Measurements from ENCODE around the gene CIRBP. TPM values are rescaled to one million over a fixed set of nuclear protein-coding genes. Genes with fewer than 3 reads are reported as not detected.

The CIRBP gene
- total and polyA plus RNA-seq, 2 donors (not counting 1 experiment from before 2014, with no cell fraction given) = 104 to 298 TPM

DNA sequence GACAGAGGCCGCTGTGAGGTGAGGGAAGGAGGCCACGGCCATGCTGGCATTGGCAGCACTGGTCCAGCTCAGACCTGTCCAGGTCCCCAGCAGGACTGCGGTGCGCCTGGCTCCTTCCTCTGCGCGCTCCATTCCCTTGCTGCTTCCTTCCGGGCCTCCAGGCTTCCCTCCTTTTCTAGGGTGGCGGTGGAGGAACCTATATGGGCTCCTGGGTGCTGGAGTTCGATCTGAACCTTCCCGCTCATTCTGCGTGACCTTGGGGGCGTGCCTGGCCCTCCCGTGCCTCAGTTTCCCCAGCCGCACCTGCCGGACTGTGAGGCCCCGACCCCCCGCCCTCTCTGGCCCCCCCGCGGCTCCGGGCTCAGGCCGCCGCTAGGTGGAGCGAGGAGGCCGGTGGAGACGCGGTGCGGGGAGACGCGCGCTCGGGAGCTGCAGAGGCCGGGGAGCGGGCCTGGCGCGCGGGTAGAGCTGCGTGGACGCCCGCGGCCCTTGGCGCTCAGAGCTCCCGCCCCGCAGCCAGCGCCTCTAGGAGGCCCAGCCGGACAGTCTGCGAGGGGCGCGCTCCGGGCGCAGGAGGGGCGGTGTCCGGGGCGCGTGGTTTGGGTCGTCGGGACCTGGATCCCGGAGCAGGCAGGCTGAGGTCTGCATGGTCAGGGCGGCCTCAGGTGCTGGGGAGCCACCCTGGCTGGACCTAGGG, 46.5 kb downstream of the CIRBP start:
- H3K4me2 ChIP-seq (ENCODE audit: extremely low read depth, insufficient read depth, low read length) = peak overlapping the region; percentile 64
- no peak overlapping the region for H3K9ac ChIP-seq (ENCODE audit: insufficient read depth, low read length)
- no peaks in the 10 kb centered on the region for H4K20me1 ChIP-seq (ENCODE audit: control insufficient read depth, extremely low read depth, insufficient read depth, low read length)
- no peak overlapping the region for H3K27ac ChIP-seq (ENCODE audit: insufficient read depth, low read length)
- peak; percentile 40 to 50 for DNase-seq (ENCODE audit: low read depth in 2 of 2)
- TF ChIP-seq, protein P1, sequence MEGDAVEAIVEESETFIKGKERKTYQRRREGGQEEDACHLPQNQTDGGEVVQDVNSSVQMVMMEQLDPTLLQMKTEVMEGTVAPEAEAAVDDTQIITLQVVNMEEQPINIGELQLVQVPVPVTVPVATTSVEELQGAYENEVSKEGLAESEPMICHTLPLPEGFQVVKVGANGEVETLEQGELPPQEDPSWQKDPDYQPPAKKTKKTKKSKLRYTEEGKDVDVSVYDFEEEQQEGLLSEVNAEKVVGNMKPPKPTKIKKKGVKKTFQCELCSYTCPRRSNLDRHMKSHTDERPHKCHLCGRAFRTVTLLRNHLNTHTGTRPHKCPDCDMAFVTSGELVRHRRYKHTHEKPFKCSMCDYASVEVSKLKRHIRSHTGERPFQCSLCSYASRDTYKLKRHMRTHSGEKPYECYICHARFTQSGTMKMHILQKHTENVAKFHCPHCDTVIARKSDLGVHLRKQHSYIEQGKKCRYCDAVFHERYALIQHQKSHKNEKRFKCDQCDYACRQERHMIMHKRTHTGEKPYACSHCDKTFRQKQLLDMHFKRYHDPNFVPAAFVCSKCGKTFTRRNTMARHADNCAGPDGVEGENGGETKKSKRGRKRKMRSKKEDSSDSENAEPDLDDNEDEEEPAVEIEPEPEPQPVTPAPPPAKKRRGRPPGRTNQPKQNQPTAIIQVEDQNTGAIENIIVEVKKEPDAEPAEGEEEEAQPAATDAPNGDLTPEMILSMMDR (conservative IDR thresholded peaks at IDR 0.05 in 1 of 2, IDR thresholded peaks at IDR 0.05 in 1 of 2; ENCODE audit: low read depth in 1 of 2, low read length in 2 of 2) = peak; percentile 28 to 58
- no peak for TF ChIP-seq EZH2 (IDR thresholded peaks at IDR 0.05; ENCODE audit: low read length, missing control alignments)
- no peak overlapping the region for H2AFZ ChIP-seq (ENCODE audit: low read length)
- H3K27me3 ChIP-seq (ENCODE audit: control insufficient read depth, insufficient read depth, low read length) = peaks cover 19% of the 10 kb centered on the region
- H3K4me1 ChIP-seq (ENCODE audit: control insufficient read depth, extremely low read depth, insufficient read depth, low read length) = no peaks in the 10 kb centered on the region
- no peaks in the 10 kb centered on the region for H3K9me3 ChIP-seq (ENCODE audit: control insufficient read depth, insufficient read depth, low read depth, low read length)
- peak overlapping the region in 1 of 4 experiments; percentile 30 for H3K4me3 ChIP-seq (replicated peaks in 1 of 4; ENCODE audit: control extremely low read depth in 1 of 4, insufficient read depth in 1 of 4, low read depth in 3 of 4, low read length in 4 of 4)
- H3K79me2 ChIP-seq (ENCODE audit: control insufficient read depth, insufficient read depth, low read length) = no peaks in the 10 kb centered on the region
- H3K36me3 ChIP-seq (ENCODE audit: control insufficient read depth, insufficient read depth, low read length) = no peaks in the 10 kb centered on the region

DNA sequence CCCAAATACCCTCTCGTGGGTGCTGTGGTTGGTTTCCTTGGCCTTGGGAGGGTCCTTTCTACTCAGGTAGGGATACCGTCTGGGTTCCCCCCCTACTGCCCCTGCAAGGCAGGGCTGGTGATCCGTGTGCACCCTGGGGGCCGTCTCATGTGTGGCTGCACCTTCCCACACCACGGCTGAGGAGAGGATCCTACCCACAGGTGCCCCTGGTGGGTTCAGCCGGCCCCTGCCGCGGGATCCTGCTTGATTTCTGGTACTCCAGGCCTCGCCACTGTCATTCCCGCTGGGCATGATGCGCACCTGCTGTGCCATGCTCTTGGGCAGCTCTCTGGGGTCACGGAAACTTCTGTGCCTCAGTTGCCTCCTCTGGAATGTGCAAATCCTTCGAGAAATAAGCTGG, 47.3 kb downstream of the CIRBP start:
- no peaks in the 10 kb centered on the region for H4K20me1 ChIP-seq (ENCODE audit: control insufficient read depth, extremely low read depth, insufficient read depth, low read length)
- H3K79me2 ChIP-seq (ENCODE audit: control insufficient read depth, insufficient read depth, low read length) = no peaks in the 10 kb centered on the region
- H3K9me3 ChIP-seq (ENCODE audit: control insufficient read depth, insufficient read depth, low read depth, low read length) = no peaks in the 10 kb centered on the region
- no peak overlapping the region for H2AFZ ChIP-seq (ENCODE audit: low read length)
- H3K4me1 ChIP-seq (ENCODE audit: control insufficient read depth, extremely low read depth, insufficient read depth, low read length) = no peaks in the 10 kb centered on the region
- no peak for DNase-seq (ENCODE audit: low read depth in 2 of 2)
- TF ChIP-seq EZH2 (IDR thresholded peaks at IDR 0.05; ENCODE audit: low read length, missing control alignments) = no peak
- TF ChIP-seq, protein P1 (conservative IDR thresholded peaks at IDR 0.05 in 1 of 2, IDR thresholded peaks at IDR 0.05 in 1 of 2; ENCODE audit: low read depth in 1 of 2, low read length in 2 of 2) = no peak
- no peaks in the 10 kb centered on the region for H3K36me3 ChIP-seq (ENCODE audit: control insufficient read depth, insufficient read depth, low read length)
- no peak overlapping the region for H3K9ac ChIP-seq (ENCODE audit: insufficient read depth, low read length)
- no peak overlapping the region for H3K27ac ChIP-seq (ENCODE audit: insufficient read depth, low read length)
- H3K4me3 ChIP-seq (replicated peaks in 1 of 4; ENCODE audit: control extremely low read depth in 1 of 4, insufficient read depth in 1 of 4, low read depth in 3 of 4, low read length in 4 of 4) = no peak overlapping the region
- peaks cover 19% of the 10 kb centered on the region for H3K27me3 ChIP-seq (ENCODE audit: control insufficient read depth, insufficient read depth, low read length)
- H3K4me2 ChIP-seq (ENCODE audit: extremely low read depth, insufficient read depth, low read length) = no peak overlapping the region

DNA sequence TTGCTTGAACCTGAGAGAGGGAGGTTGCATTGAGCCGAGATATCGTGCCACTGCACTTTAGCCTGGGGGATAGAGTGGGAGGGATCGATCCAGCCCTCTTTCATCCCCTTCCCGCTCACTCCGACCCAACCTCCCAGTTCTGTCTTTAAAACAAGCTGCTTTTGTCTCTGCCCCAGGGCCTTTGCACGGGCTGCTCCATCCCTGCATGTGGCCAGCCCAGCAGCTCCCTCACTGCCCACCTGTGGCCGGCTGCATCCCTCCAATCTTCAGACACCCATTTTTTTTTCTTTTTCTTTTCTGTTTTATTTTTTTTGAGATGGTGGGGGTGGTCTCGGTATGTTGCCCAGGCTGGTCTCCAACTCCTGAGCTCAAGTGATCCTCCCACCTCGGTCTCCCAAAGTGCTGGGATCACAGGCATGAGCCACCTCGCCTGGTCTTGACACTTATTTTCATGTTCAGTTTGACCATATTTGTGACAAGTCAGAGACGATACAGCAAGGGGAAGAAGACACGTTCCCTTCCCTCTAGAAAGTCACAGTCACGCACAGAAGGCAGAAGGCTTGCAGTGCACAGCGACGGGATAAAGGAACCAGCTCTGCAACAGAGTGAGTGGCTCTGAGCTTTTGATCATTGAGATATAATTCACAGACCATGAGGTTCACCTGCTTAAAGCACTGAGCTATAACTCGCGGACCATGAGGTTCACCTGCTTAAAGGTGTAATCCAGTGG, 48.3 kb downstream of the CIRBP start:
- no peak overlapping the region for H3K4me2 ChIP-seq (ENCODE audit: extremely low read depth, insufficient read depth, low read length)
- DNase-seq (ENCODE audit: low read depth in 2 of 2) = no peak
- H4K20me1 ChIP-seq (ENCODE audit: control insufficient read depth, extremely low read depth, insufficient read depth, low read length) = no peaks in the 10 kb centered on the region
- no peaks in the 10 kb centered on the region for H3K36me3 ChIP-seq (ENCODE audit: control insufficient read depth, insufficient read depth, low read length)
- H3K4me3 ChIP-seq (replicated peaks in 1 of 4; ENCODE audit: control extremely low read depth in 1 of 4, insufficient read depth in 1 of 4, low read depth in 3 of 4, low read length in 4 of 4) = no peak overlapping the region
- no peaks in the 10 kb centered on the region for H3K4me1 ChIP-seq (ENCODE audit: control insufficient read depth, extremely low read depth, insufficient read depth, low read length)
- H3K9me3 ChIP-seq (ENCODE audit: control insufficient read depth, insufficient read depth, low read depth, low read length) = no peaks in the 10 kb centered on the region
- no peak overlapping the region for H2AFZ ChIP-seq (ENCODE audit: low read length)
- TF ChIP-seq, protein P1 (conservative IDR thresholded peaks at IDR 0.05 in 1 of 2, IDR thresholded peaks at IDR 0.05 in 1 of 2; ENCODE audit: low read depth in 1 of 2, low read length in 2 of 2) = no peak
- no peak for TF ChIP-seq EZH2 (IDR thresholded peaks at IDR 0.05; ENCODE audit: low read length, missing control alignments)
- no peaks in the 10 kb centered on the region for H3K79me2 ChIP-seq (ENCODE audit: control insufficient read depth, insufficient read depth, low read length)
- H3K9ac ChIP-seq (ENCODE audit: insufficient read depth, low read length) = no peak overlapping the region
- no peak overlapping the region for H3K27ac ChIP-seq (ENCODE audit: insufficient read depth, low read length)
- H3K27me3 ChIP-seq (ENCODE audit: control insufficient read depth, insufficient read depth, low read length) = peaks cover 19% of the 10 kb centered on the region
